Suppressor macrophage (primary cell): Measurements from ENCODE around the gene FBXO31.

Source experiments
- DNase-seq, 4 experiments: peaks; one replicate each; pipeline ENCODE4 v3.0.0-alpha.2; 2020 to 2022

The FBXO31 gene

GRCh38 chr16:87327798-87328495 lies 55.6 kb downstream of the FBXO31 start:
- DNase-seq, result no peak

- DNase-seq, result no peak
These were observed 57.4 kb downstream of the FBXO31 start for GRCh38 chr16:87326151-87326571.

DNA sequence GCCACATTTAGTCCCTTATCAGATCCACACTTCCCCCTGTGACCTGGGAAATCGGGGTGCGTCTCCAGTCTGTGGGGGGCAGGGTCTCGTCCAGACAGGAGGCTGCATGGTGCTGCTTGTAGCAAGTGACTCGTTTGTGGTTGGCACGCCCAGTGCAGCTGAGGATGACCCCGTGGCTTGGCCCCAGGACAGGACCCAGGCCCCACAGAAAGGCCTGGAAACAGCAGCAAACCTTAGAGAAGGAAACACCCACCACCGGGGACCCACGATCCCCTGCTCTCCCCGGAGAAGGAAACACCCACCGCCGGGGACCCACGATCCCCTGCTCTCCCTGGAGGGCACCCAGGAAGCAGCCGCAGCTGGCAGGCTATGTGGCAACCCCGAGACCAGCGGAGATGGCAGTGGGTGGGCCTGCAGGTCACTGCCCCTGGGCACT lies 58.1 kb downstream of the FBXO31 start:
- DNase-seq, result no peak

DNA sequence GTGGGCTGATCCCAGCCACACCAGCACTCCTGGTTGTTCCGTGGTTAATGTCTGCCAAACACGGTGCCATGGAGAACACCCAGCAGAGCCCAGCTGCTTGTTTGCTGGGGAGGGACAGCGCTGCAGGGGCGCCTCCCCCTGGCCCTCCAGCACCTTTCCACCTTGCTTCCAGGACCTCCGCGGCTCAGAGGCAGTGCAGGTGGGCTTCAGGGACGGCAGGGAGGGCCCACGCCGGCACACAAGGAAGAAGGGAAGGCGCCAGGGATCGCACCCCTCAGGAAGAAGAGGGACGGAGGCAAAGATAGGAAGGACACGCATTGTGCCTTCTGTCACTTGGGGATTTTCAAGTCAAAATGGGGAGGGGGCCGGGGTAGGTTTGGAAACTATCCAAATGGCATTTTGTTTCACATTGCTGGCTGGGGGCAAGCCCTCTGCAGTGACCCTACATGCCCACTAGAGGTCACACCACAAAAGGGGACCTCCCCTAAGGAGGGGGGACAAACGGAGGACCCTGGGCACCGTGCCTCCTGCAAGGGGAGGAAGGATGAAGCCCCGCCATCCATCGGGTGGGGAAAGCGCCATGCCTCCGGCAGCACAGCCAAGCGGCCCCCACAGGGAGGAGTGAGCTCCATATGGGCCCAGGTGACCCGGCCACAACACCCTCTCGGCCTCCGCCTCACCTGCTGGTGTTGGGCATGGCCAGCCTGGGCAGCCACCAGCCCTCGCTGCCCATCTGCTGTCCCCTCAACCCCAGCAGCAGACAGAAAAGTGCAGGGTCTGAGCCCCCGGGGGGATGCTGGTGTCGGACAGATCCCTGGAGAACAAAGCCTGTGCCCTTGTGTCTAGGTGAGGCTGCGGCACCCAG lies 58.9 kb downstream of the FBXO31 start:
- DNase-seq, result peak; percentile 33 to 60 (median 49)

- no peak for DNase-seq
These were observed 59.7 kb downstream of the FBXO31 start for GRCh38 chr16:87323727-87324410.

- DNase-seq, result no peak
These were observed 60.5 kb downstream of the FBXO31 start for GRCh38 chr16:87322833-87323726.

GRCh38 chr16:87322360-87322759 lies 61.2 kb downstream of the FBXO31 start:
- no peak for DNase-seq

DNA sequence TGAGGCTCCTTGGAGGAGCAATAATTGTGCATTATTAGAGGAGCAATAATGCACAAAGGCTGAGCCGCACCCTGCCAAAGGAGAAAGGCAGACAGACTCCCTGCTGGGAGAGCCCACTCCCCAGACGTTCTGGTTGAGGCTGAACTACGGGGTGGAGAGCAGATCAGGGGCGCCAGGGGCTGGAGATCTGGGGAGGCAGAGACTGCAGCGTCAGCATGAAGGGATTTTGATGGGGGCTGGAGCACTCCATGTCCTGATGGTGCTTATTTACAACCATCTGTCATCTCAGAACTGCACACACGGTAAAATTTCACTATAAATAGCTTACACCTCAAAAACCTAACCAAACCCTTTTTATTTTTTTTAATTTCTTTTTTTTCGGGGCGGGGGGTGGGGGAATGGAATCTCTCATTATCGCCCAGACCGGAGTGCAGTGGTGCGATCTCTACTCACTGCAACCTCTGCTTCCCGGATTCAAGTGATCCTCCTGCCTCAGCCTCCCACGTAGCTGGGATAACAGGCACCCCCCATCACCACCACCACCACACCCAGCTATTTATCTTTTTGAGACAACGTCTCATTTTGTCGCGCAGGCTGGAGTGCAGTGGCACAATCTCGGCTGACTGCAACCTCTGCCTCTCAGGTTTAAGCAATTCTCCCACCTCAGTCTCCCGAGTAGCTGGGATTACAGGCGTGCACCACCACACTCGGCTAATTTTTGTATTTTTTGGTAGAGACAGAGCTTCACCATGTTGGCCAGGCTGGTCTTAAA lies 62.1 kb downstream of the FBXO31 start:
- DNase-seq, result no peak

- no peak for DNase-seq
These were observed 62.9 kb downstream of the FBXO31 start for GRCh38 chr16:87320510-87321227.

GRCh38 chr16:87319997-87320491 lies 63.5 kb downstream of the FBXO31 start:
- DNase-seq, result no peak

DNA sequence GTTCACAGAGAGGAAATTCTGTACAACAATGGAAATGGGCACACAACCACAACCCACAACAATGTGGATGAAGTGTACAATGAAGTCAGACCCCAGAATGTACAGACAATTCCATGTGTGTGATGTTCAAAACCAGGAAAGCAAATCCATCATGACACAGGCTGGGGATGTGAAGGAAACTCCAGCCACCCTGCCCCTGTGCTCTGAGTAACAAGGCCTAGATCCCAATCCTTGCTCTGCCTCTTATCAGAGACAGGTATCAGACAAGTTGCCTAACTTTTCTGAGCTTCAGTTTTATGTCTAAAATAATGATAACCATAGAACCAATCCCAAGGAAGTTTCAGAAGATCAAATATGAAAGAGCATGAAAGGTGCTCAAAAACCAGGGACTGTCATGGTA lies 64.6 kb downstream of the FBXO31 start:
- DNase-seq, result no peak

DNA sequence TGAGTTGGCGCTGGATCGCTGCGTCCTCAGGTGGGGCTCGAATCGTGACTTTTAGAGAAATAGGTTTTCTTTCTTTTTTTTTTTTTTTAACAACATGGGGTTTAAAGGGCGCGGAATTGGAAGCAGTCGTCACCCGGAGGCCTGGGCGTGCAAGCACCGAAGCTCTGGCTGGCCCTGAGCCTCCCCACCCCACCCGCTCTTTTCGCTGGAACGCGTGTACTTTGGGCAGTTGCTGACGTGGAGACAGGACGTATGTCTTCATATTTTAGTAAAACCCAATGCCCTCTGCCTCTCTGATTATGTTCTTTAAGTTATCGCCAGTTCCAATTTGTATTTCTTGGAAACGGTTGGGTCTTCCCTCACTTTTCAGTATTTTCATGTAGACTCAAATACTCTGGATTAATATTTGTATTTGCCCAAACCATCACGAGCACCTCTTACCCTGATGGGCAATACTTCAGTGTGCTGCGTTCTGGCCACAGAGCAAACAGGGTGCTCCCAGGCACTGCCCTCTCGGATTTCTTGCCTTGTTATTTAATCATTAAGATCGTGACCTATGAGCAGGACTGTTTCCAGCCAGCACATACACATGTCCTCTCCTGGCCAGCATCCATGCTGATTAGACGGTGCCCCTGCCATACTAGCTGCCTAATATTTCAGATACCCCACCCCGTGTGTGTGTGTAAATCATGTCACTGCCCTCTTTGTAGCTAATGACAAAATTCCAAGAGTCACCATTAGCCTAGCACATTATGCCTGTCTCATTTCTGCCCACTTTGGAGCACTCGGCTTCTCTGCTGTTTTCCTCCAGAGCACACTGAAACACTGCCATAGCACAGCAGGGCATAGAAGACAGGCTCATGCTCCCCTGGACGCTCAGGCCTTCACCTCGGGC lies 65.6 kb downstream of the FBXO31 start:
- peak; percentile 55 to 71 (median 64) for DNase-seq

DNA sequence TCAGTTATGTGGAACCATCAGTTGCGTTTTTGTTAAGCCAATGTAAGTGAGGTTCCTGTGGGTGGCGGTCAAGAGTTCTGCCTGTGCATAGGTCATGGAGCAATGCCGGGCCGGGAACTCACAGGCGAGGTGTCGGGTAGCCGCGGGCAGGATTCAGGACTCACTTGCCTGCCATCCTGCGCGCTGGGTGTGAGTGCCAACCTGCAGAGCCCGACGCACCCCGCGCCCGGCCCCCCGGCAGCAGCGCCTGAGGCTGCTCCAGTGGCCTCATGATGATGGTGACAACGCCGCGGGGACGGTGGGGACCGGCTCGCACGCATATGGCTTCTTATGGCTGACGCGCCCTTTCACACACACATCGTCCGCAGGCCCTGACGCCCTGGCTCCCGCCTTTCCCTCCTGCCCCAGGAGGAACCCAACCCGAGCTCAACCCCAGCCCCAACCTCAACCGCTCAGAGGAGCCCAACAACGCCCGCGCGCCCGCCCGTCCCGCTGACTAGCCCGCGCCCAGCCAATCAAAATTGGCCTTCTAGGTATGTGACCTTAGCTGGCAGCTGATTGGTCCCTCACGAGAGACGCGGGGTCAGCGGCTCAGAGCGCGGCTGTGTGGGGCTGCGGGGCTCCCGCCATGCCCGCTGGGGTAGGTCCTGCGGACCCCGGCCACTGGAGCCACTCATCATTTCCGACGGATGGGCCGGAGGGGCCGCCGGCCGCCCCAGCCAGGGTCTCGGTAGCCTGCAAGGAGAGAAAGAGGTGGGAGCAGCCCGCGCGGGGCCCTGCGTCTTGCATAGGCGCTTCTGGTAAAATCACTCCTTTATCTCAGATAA lies 66.4 kb downstream of the FBXO31 start, which contains the start of gene C16orf95:
TSS of gene C16orf95 (minus strand) at position 470 of the 827 bp plus-strand sequence. CDS start at position 320, 150 bp downstream.
- DNase-seq, result peak; percentile 97 to 98 (median 97)

DNA sequence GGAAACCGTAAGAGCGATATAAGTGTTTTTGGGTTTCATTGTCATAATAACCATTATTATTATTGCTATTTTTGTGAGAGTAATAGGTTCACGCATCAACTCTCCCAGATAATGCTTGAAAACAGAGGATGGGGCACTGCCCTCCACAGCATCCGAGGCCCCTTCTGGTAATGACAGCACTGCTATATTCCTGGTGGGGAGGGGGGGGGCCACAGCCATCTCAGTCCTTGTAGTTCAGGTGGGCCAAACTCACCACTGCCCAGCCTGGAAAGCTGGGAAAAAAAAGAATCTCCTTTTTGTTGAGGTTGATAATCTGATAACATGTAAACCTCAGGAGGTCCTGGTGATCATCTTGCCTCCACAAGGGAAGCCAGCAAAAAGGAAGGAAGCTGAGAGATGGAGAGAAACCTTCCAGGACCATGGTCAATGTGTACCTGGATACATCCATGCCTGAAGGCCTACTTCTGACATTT lies 67.1 kb downstream of the FBXO31 start:
- no peak for DNase-seq

- no peak for DNase-seq
These were observed 68.6 kb downstream of the FBXO31 start for GRCh38 chr16:87314990-87315420.

DNA sequence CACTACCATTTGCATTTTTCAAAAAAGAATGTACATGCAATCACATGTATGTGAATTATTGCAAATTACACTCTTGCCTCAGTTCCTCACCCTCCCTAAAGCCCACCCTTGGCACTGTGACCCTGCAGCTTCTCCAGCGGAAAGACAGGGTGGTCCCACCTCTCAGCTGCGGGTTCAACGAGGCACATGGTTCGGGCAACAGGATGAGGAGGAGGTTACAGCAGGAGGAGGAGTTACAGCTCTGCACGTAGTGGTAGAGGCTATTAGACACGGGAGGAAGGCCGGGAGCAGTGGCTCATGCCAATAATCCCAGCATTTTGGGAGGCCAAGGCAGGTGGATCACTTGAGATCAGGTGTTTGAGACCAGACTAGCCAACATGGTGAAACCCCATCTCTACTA lies 71.6 kb downstream of the FBXO31 start:
- no peak for DNase-seq

DNA sequence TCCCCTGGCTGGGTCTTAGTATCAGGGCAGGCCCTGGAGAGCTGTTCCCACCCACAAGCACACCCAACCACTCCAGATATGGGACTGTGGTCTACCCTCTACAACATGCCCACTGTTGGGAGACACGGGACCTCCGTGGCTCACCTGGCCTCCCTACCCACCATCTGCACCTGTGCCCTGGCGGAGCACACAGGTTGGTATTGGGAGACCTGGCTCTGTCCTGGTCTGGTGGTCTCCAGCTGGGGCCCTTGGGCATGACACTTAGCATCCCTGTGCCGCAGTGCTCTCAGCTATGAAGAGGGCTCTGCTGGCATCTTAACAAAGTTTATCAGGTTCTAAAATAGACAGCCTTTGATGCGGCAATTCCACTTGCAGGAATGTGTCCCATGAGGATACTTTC lies 72.2 kb downstream of the FBXO31 start:
- no peak for DNase-seq

GRCh38 chr16:87310610-87311009 lies 73.0 kb downstream of the FBXO31 start:
- DNase-seq, result no peak
